Measurements from ENCODE around the gene APAF1. TPM values are rescaled to one million over a fixed set of nuclear protein-coding genes. Genes with fewer than 3 reads are reported as not detected.

Gene APAF1
- total RNA-seq, 1 donor from 2014 or later: 4.1 TPM

- ATAC-seq (ENCODE audit: poor library complexity): no peak
- intact Hi-C loops (cut with DNase I): no loop called here
Observed at GRCh38 chr12:98719515-98720504, 74.7 kb downstream of the APAF1 start.

GRCh38 chr12:98721204-98721702 lies 76.2 kb downstream of the APAF1 start:
- ATAC-seq (ENCODE audit: poor library complexity): no peak
- intact Hi-C loops (cut with DNase I): no loop called here

More at GRCh38 chr12:98719515-98720504, 74.7 kb downstream of the APAF1 start:
- no peak for DNase-seq

DNA sequence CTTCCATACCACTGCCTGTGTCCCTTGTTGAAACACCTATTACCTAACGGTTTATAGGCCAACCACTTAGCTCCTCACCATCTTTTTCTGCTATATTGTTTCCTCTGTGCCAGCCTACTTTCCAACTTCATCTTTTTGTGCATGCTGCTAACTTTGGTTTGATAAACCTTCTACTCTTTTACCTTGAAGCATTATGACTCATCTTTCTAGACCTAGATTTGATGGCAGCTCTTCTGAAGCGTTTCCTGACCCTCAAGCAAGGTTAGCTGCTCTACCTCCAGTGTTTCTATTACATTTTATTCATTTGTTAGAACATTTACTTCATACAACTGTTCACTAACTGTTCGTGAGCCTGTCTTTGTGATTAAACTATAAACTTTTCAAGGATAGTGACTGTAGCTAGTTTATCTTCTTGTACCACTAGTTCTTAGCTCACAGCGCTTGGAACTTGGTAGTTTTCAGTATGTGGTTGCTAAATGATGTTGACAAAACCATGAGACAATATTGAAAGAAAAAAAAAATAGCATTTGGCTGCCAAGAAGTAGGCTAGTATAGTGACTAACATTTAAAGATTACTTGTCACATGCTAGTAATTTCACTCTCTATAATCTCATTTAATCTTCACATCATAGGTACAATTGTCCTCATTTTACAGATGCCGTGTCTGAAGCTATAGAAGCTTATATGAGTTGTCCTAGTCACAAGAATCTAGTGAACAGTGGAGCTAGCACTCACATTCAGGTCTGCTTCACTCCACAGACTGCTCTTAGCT lies 79.5 kb downstream of the APAF1 start:
- ATAC-seq (ENCODE audit: poor library complexity): no peak
- intact Hi-C loops (cut with DNase I): no loop called here
- no peak for DNase-seq

More at GRCh38 chr12:98721204-98721702, 76.2 kb downstream of the APAF1 start:
- no peak for DNase-seq

DNA sequence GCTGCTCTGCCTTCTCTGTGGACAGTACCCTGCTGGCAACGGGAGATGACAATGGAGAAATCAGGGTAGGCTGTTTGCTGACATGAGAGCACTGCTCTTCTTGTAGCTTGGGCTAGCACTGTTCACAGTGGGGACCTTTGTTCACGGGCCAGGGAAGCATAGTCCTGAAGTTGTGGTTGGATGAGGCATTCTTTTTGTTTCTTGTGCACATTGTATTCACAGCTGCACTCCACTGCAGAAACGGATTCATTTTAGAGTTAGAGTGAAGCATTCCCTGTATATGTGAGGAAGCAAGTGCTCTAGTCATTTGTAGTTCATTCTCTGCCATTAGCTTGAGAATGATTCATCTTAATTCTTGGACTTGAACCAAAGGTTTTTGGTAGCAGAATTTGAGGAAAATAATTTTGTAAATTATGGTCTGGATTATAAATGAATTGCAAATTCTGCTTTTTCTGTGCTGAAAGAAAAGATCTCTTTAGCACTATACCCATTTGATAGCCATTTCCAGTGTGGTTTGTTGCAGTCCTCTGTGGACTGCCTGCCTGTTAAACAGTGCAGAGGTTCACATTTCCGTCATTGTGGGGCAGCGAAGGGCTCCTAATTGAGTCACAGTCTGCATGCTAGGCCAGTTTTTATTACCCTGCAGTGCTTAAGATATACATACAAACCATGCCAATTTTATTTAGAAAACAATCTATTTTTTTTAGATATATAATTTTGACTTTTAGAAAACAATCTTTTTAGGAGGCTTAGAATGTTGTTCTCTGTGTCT lies 80.6 kb downstream of the APAF1 start:
- intact Hi-C loops (cut with DNase I): no loop called here
- ATAC-seq (ENCODE audit: poor library complexity) (no peak), DNase-seq (no peak)

DNA sequence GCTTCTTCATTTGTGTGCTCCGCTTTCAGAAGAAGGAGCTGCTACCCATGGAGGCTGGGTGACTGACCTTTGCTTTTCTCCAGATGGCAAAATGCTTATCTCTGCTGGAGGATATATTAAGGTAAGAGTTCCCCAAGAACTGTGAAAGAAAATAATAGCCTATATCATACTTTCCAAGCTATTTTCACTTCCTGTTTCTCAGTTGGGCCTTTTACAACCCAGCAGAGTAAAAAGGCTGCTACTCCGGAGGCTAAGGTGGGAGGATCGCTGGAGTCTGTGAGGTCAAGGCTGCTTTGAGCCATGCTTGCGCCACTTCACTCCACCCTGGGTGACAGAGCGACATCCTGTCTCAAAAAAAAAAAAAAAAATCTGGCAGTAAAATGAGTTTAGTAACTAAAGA lies 82.1 kb downstream of the APAF1 start:
- intact Hi-C loops (cut with DNase I): no loop called here
- DNase-seq (no peak), ATAC-seq (ENCODE audit: poor library complexity) (no peak)

GRCh38 chr12:98730412-98730811 lies 85.3 kb downstream of the APAF1 start:
- DNase-seq (no peak), ATAC-seq (ENCODE audit: poor library complexity) (no peak)
- intact Hi-C loops (cut with DNase I): no loop called here

DNA sequence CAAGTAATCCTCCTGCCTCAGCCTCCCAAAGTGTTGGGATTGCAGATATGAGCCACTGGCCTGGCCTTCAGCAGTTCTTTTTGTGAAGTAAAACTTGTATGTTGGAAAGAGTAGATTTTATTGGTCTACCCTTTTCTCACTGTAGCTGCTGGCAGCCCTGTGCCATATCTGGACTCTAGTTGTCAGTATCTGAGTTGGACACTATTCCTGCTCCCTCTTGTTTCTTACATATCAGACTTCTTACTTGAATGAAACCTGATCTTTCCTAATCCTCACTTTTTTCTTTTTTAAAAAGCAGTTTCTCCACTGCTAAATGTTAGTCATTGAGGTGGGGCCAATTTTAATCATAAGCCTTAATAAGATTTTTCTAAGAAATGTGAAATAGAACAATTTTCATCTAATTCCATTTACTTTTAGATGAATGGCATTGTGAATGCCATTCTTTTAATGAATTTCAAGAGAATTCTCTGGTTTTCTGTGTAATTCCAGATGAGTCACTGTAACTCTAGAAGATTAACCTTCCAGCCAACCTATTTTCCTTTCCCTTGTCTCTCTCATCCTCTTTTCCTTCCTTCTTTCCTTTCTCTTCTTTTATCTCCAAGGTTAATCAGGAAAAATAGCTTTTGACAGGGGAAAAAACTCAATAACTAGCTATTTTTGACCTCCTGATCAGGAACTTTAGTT lies 88.7 kb downstream of the APAF1 start:
- intact Hi-C loops (cut with DNase I): no loop called here
- DNase-seq (no peak), ATAC-seq (ENCODE audit: poor library complexity) (no peak)

DNA sequence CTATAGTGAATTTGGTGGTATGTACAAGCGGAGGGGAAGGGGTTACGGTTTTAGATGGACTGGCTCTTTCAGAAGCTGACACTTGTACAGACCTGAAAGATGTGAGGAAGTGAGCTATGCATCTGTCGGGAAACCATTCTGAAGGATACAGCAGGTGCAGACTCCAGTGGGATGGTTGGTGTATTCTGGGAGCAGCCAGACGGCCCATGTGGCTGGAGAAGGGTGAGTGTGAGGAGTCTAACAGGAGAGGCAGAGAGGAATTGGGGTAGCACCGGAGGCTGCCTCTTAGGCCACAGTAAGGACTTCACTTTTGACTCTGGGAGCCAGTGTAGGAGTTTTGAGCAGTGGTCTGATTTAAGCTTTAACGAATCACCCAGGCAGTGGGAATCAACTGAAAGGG lies 90.7 kb downstream of the APAF1 start:
- intact Hi-C loops (cut with DNase I): no loop called here
- DNase-seq: no peak
- ATAC-seq (ENCODE audit: poor library complexity): no peak

DNA sequence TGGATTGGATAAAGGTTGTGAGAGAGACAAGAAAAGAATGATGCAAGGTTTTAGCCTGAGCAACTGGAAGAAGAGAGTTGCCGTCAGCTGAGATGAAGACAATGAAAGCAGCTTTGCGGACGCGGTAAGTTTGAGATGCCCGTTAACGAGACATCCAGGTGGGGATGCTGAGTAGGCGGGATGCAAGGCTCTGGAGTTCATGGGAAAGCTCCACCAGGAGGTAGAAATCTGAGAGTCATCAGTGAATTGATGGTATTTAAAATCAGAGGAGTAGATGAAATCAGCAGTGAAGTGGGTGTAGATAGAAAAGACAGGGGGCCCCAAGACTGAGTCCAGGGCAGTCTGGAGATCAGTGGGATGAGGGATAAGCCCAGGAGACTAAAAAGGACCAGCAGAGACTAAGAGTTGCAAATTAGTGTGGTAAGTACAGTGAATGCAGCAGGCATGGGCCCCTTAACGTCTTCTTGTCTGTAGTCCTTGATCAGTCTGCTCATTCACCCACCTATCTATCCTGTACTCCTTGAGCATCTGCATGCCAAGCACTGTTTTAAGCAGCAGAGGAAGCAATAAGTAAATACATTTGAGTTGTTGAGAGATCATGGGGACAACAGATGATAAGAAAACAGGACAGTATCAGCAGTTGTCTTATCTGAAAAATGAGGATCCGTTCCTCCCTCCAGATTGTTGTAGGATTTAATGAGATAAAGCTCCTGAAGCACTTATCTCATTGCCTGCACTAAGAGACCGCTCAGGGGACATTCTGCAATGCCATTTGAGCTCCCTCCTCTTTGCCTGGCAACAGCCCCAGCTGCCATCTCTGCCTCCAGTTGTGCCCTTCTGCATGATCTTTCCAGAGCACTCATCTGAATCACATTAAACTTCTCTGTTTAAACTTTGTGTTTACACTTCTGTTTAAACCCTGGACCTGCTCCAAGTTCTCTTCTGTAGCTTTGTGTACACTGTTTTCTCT lies 91.5 kb downstream of the APAF1 start:
- DNase-seq (no peak), ATAC-seq (ENCODE audit: poor library complexity) (no peak)
- intact Hi-C loops (cut with DNase I): no loop called here

DNA sequence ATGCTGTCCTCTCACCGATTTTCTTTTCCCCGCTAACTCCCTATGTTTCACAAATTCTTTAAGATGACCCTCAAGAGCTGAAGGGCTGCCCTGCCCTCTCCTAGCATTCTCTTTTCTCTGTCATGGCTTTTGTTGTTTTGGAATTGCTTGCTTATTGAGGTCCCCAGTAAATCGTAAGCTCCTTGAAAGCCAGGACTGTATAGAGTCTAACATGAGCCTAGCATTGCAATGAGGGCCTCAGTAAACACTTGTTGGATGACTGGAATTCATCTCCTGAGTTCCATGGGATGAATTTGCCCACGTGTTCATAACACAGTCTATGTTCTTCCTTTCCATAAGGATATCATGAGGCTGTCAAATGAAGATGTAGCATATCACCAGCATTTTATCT lies 92.2 kb downstream of the APAF1 start:
- DNase-seq: no peak
- no peak for ATAC-seq (ENCODE audit: poor library complexity)
- intact Hi-C loops (cut with DNase I): no loop called here

DNA sequence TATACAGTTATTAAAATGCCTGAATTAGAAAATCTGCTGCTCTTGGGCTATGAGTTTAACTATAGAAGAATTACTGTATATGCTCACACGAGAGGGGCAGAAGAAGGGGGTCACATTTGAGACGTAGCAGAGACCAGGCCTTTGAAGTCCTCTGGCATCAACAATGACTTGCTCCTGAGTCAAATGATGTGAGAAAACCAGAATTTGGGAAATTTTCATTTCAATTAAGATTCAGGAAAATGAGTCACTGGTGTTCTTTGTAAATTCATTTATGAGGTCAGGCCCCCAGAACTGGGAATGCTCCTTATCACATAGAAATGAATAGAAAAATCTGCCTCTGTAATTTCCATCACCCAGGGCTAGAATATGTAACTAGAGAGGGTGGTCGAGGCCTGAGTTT lies 92.9 kb downstream of the APAF1 start:
- DNase-seq (no peak), ATAC-seq (ENCODE audit: poor library complexity) (no peak)
- intact Hi-C loops (cut with DNase I): no loop called here

GRCh38 chr12:98738539-98738938 lies 93.4 kb downstream of the APAF1 start:
- DNase-seq: no peak
- intact Hi-C loops (cut with DNase I): no loop called here
- no peak for ATAC-seq (ENCODE audit: poor library complexity)

GRCh38 chr12:98740751-98741150 lies 95.7 kb downstream of the APAF1 start:
- intact Hi-C loops (cut with DNase I): no loop called here
- DNase-seq (no peak), ATAC-seq (ENCODE audit: poor library complexity) (no peak)

DNA sequence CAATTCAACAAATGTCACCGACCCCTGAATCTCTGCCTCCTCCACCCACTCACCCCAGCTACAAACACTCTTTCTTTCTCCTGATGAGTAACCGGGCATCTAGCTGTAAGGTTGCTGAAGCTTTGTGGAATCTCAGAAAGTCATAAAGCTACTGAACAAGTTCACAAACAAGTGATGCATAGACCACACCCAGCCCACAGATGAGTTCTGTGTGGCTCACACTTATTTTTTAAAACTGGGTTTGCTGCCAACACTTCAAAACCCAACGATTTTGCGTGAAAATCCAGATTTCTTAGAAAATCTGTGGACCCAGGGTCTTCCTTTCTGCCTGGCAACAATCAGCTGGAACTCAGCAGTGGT lies 96.1 kb downstream of the APAF1 start:
- ATAC-seq (ENCODE audit: poor library complexity) (no peak), DNase-seq (no peak)
- intact Hi-C loops (cut with DNase I): no loop called here

GRCh38 chr12:98741556-98742265 lies 96.6 kb downstream of the APAF1 start:
- ATAC-seq (ENCODE audit: poor library complexity) (no peak), DNase-seq (no peak)
- intact Hi-C loops (cut with DNase I): no loop called here

DNA sequence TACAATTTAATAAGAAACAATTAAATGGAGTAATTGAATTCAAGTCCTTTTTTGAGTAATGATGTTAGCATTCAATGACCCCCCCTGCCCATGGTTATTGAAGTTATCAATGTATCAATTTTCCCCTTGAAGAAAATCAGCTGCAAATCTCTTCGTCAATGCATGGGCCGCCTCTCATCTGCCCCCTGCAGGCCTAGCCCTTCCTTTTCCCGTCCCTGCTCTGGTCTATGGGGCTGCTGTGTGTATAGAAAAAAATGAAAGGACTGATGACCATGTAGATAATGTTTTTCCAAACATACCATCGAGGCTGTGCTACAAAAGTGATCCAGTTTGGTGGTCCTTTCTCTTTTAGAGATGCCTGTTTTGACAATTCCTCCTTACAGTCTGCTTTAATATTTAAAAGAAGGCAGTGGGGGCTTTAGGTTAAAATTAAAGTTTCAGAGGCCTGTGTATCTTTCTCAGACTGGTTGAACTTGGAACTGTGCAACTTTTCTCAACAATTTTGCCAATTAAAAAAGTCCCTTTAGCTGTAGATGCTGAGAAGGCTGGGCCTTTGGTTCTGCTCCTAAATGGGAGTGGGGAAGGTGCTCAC lies 98.4 kb downstream of the APAF1 start:
- ATAC-seq (ENCODE audit: poor library complexity) (no peak), DNase-seq (no peak)

More for the DNA sequence above, 98.4 kb downstream of the APAF1 start:
- intact Hi-C loops (cut with DNase I): no loop called here

Data from Right ventricle myocardium superior (tissue), 1 donor.